ENCODE data around the gene NFE2. TPM values are rescaled to one million over a fixed set of nuclear protein-coding genes. Genes with fewer than 3 reads are reported as not detected.

The NFE2 gene
- total RNA-seq, 1 donor = 1.4 TPM

DNA sequence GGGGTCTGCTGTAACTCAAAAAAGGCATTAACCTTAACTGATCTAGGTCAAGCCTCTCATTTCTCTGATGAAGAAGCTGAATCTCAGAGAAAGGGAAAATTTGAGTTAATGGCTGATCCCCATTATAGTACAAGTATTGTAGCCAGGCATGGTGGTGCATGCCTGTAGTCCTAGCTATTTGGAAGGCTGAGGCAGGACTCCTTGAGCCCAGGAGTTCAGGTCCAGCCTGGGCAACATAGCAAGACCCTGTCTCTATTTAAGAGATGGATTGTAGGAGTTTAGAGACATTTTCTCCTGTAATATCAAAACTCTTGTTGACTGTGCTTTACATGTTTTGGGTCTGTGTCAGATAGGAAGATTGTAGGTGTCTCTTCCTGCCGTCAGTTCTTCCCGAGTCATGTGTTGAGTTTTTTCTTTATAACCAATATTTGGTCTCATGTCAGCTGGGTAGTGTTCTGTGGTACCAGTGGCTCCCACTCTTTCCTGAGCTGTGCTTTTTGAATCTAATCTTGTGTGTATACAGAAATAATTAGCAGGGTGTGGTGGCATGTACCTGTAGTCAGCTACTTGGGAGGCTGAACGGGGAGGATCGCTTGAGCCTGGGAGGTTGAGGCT lies 32.7 kb upstream of the NFE2 start:
- H2AFZ ChIP-seq (ENCODE audit: low read length) = no peak overlapping the region
- H3K36me3 ChIP-seq (ENCODE audit: insufficient read depth, low read length) = peaks cover 12% of the 10 kb centered on the region
- no peaks in the 10 kb centered on the region for H3K9me3 ChIP-seq (ENCODE audit: low read depth, low read length)
- peak; percentile 15 for DNase-seq (ENCODE audit: insufficient read length, low spot score, missing footprints)
- H3K4me2 ChIP-seq (ENCODE audit: insufficient read depth, low read length) = no peak overlapping the region
- no peaks in the 10 kb centered on the region for H3K27me3 ChIP-seq (ENCODE audit: insufficient read depth, low read length)
- H3K4me1 ChIP-seq (ENCODE audit: insufficient read depth, low read length) = peaks cover 41% of the 10 kb centered on the region
- no peak overlapping the region for H3K4me3 ChIP-seq (ENCODE audit: insufficient read depth, low read length)
- no peak for TF ChIP-seq CTCF (IDR thresholded peaks at IDR 0.05; ENCODE audit: extremely low read depth, low read depth, low read length)
- peaks cover 90% of the 10 kb centered on the region for H3K79me2 ChIP-seq (ENCODE audit: insufficient read depth, low read length)
- peaks cover 16% of the 10 kb centered on the region for H4K20me1 ChIP-seq (ENCODE audit: insufficient read depth, low read length)
- H3K27ac ChIP-seq (ENCODE audit: low read depth, low read length) = no peak overlapping the region

- H3K27me3 ChIP-seq (ENCODE audit: insufficient read depth, low read length) = no peaks in the 10 kb centered on the region
- no peak overlapping the region for H3K27ac ChIP-seq (ENCODE audit: low read depth, low read length)
- peaks cover 26% of the 10 kb centered on the region for H3K4me1 ChIP-seq (ENCODE audit: insufficient read depth, low read length)
- H3K36me3 ChIP-seq (ENCODE audit: insufficient read depth, low read length) = peaks cover 15% of the 10 kb centered on the region
- no peaks in the 10 kb centered on the region for H4K20me1 ChIP-seq (ENCODE audit: insufficient read depth, low read length)
- H3K9me3 ChIP-seq (ENCODE audit: low read depth, low read length) = no peaks in the 10 kb centered on the region
- no peak for DNase-seq (ENCODE audit: insufficient read length, low spot score, missing footprints)
- H3K79me2 ChIP-seq (ENCODE audit: insufficient read depth, low read length) = peaks cover 91% of the 10 kb centered on the region
- H3K4me2 ChIP-seq (ENCODE audit: insufficient read depth, low read length) = no peak overlapping the region
- H3K4me3 ChIP-seq (ENCODE audit: insufficient read depth, low read length) = no peak overlapping the region
- H2AFZ ChIP-seq (ENCODE audit: low read length) = no peak overlapping the region
- no peak for TF ChIP-seq CTCF (IDR thresholded peaks at IDR 0.05; ENCODE audit: extremely low read depth, low read depth, low read length)
Measured at GRCh38 chr12:54331461-54331860, 30.6 kb upstream of the NFE2 start.

DNA sequence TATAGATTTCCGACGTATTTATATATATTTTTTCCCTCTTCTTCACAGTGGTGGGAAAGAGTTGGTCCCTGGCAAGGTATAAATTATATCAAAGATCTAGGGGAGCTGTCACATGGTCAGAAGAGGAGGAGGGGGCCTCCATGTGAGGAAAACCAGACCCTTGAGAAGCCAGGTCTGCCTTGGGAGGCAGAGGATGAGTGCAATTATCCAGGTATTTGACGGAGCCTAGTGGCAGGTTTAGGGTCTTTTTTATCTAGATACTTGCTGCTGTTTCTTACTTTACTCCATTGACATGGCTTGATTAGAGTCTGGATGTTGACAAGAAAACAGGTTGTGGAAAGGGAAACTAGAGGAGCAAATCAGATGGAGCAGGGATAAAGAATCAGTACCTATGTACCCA lies 29.6 kb upstream of the NFE2 start:
- Histone ChIP-seq H3K4me3 (ENCODE audit: insufficient read depth, low read length) (no peak overlapping the region), H3K27ac (ENCODE audit: low read depth, low read length) (no peak overlapping the region), H3K9me3 (ENCODE audit: low read depth, low read length) (no peaks in the 10 kb centered on the region), H3K4me1 (ENCODE audit: insufficient read depth, low read length) (peaks cover 26% of the 10 kb centered on the region), H3K36me3 (ENCODE audit: insufficient read depth, low read length) (peaks cover 16% of the 10 kb centered on the region), H3K79me2 (ENCODE audit: insufficient read depth, low read length) (peaks cover 92% of the 10 kb centered on the region), H3K27me3 (ENCODE audit: insufficient read depth, low read length) (no peaks in the 10 kb centered on the region), H2AFZ (ENCODE audit: low read length) (no peak overlapping the region), H3K4me2 (ENCODE audit: insufficient read depth, low read length) (no peak overlapping the region), H4K20me1 (ENCODE audit: insufficient read depth, low read length) (no peaks in the 10 kb centered on the region)
- DNase-seq (ENCODE audit: insufficient read length, low spot score, missing footprints) = peak; percentile 53
- no peak for TF ChIP-seq CTCF (IDR thresholded peaks at IDR 0.05; ENCODE audit: extremely low read depth, low read depth, low read length)

DNA sequence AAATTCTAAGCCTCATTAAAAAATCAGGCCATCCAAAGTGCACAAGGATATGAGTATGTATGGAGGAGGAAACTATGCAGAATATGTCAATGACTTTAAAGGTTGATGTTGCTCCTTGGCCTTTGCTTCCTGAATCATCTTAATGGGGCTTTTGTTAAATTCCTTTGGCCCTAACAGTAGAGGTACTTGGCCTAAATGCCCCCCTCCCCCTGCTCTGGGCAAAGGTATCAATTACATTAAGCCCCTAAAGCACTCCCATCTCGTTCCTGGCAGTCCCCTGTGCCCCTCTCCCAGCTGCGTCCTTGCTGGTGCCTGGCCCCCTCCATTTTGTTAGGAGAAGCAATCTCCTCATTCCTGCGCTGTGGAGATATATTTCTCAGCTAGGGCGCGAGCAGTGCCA lies 28.9 kb upstream of the NFE2 start:
- H3K9me3 ChIP-seq (ENCODE audit: low read depth, low read length) = no peaks in the 10 kb centered on the region
- no peak for TF ChIP-seq CTCF (IDR thresholded peaks at IDR 0.05; ENCODE audit: extremely low read depth, low read depth, low read length)
- H3K4me3 ChIP-seq (ENCODE audit: insufficient read depth, low read length) = no peak overlapping the region
- DNase-seq (ENCODE audit: insufficient read length, low spot score, missing footprints) = peak; percentile 22
- peaks cover 90% of the 10 kb centered on the region for H3K79me2 ChIP-seq (ENCODE audit: insufficient read depth, low read length)
- H3K4me2 ChIP-seq (ENCODE audit: insufficient read depth, low read length) = no peak overlapping the region
- H3K4me1 ChIP-seq (ENCODE audit: insufficient read depth, low read length) = peaks cover 26% of the 10 kb centered on the region
- H3K27me3 ChIP-seq (ENCODE audit: insufficient read depth, low read length) = no peaks in the 10 kb centered on the region
- no peak overlapping the region for H3K27ac ChIP-seq (ENCODE audit: low read depth, low read length)
- no peak overlapping the region for H2AFZ ChIP-seq (ENCODE audit: low read length)
- H4K20me1 ChIP-seq (ENCODE audit: insufficient read depth, low read length) = no peaks in the 10 kb centered on the region
- H3K36me3 ChIP-seq (ENCODE audit: insufficient read depth, low read length) = peaks cover 16% of the 10 kb centered on the region

Measured in osteoblast (primary cell).